SU-DHL-6 (cell line): ENCODE results near the gene EEFSEC.

Experiments used
- CTCF ChIP-seq: fragments of 200-600 bp; sonication (generic); IDR thresholded peaks from one replicate; pipeline ENCODE4 v1.5.1; 2017; ENCODE audit warnings: antibody characterized with exemption, mild to moderate bottlenecking, low read length, moderate library complexity; ENCODE audit not compliant: insufficient read depth, poor library complexity, severe bottlenecking
- EZH2phosphoT487 ChIP-seq: fragments of 200-600 bp; sonication (generic), shearing (Covaris generic); conservative IDR thresholded peaks from 2 replicates; pipeline ENCODE4 v1.6.1; 2018; ENCODE audit warnings: mild to moderate bottlenecking, antibody characterized with exemption, low read length, moderate library complexity, mixed read lengths

DNA sequence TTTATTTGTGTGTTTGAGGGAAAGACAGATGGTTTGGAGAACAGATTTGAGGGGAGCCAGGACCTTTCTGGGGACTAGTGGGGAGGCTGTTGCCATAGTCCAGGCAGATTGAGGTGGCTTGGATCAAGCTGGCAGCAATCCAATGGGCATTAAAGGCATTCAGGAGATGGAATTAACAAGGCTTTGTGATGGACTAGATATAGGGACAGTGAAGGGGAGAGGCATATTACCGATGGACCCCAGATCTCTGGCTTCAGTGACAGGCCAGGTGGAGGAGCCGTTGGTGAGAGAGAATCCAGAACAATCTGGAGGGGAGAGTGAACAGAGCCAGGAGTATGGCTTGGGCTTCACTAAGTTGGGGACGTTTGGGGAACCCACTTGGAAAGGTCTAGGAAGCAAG lies 124.8 kb downstream of the EEFSEC start:
- TF ChIP-seq CTCF = no peak
- no peak for TF ChIP-seq EZH2phosphoT487
